Measurements from ENCODE around the gene CREB3.

Gene CREB3

GRCh38 chr9:35743452-35743851 is 11.0 kb downstream of the CREB3 start:
- Histone ChIP-seq H3K27ac (ENCODE audit: low read length, poor library complexity, severe bottlenecking) (no peak overlapping the region), H3K4me2 (ENCODE audit: low read length, poor library complexity, severe bottlenecking) (no peak overlapping the region), H2BK5ac (ENCODE audit: low read depth, low read length, poor library complexity, severe bottlenecking) (no peak overlapping the region), H3K9ac (ENCODE audit: low read length) (no peak overlapping the region), H3K79me1 (replicated peaks; ENCODE audit: low read length, poor library complexity, severe bottlenecking) (peaks cover 37% of the 10 kb centered on the region), H2AFZ (ENCODE audit: low read depth, low read length) (no peak overlapping the region), H3K27me3 (ENCODE audit: control insufficient read depth in 1 of 2, insufficient read depth in 1 of 2, low read length in 2 of 2) (no peaks in the 10 kb centered on the region), H3K23ac (ENCODE audit: low read length in 2 of 2) (no peak overlapping the region), H2AK5ac (ENCODE audit: low read length, severe bottlenecking) (no peak overlapping the region), H3K4me1 (ENCODE audit: control insufficient read depth, insufficient read depth, low read depth, low read length) (peaks cover 5% of the 10 kb centered on the region), H4K8ac (ENCODE audit: low read length) (no peak overlapping the region), H3K4me3 (ENCODE audit: insufficient read depth in 1 of 2, low read depth in 1 of 2, low read length in 2 of 2) (no peak overlapping the region), H3K18ac (ENCODE audit: low read depth in 1 of 2, low read length in 2 of 2) (no peak overlapping the region), H3K9me3 (ENCODE audit: control insufficient read depth, low read length) (no peaks in the 10 kb centered on the region), H3K36me3 (ENCODE audit: control insufficient read depth in 1 of 2, insufficient read depth in 2 of 2, low read depth in 1 of 2, low read length in 2 of 2) (peaks cover 48 to 64% of the 10 kb centered on the region in 2 experiments), H3K14ac (ENCODE audit: low read length in 2 of 2) (no peak overlapping the region), H2BK15ac (ENCODE audit: low read depth, poor library complexity, severe bottlenecking) (no peak overlapping the region), H2BK12ac (ENCODE audit: low read length in 2 of 2) (no peak overlapping the region), H3K4ac (ENCODE audit: low read depth in 1 of 2, low read length in 2 of 2) (no peak overlapping the region), H2BK120ac (ENCODE audit: low read depth, low read length) (no peak overlapping the region), H4K91ac (ENCODE audit: low read length) (no peak overlapping the region)
- 89% methylated on average over 2 of the region's 2 CpGs for WGBS
- DNase-seq = no peak

DNA sequence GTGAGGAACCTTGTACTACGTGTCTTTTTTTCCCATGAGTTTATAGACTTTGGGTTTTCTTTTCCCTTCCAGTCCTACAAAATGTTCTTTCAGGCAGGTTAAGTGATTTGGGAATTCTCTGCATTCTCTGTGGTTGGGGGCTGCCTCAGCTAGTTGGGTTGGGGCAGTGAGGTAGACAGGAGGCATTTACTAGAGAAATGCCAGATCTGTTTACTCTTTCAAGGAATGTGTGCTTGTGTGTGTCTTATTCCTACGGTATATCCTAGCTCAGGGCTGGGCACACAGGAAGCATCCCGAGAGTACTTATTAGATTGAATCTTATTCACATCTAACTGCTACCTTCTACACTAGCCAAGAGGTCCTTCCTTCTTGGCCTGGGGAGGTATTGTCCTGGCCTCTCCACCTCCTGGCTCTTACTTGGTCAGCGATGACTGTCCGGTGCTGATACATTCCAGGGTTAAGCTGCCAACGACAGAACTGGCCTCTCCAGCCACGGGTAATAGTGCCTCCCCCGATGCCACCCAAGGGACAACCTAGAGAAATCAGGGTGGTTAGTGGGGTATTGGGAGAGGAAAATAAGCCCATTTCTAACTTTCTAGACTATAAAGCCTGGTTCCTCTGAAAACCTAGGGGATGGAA is 11.5 kb downstream of the CREB3 start:
- H3K4me1 ChIP-seq (ENCODE audit: control insufficient read depth, insufficient read depth, low read depth, low read length) = peaks cover 5% of the 10 kb centered on the region
- no peak overlapping the region for H3K9ac ChIP-seq (ENCODE audit: low read length)
- no peak overlapping the region for H4K8ac ChIP-seq (ENCODE audit: low read length)
- no peak overlapping the region for H2BK120ac ChIP-seq (ENCODE audit: low read depth, low read length)
- no peaks in the 10 kb centered on the region for H3K27me3 ChIP-seq (ENCODE audit: control insufficient read depth in 1 of 2, insufficient read depth in 1 of 2, low read length in 2 of 2)
- no peak overlapping the region for H2BK15ac ChIP-seq (ENCODE audit: low read depth, poor library complexity, severe bottlenecking)
- 88% methylated on average over 7 of the region's 8 CpGs for WGBS
- H3K4me2 ChIP-seq (ENCODE audit: low read length, poor library complexity, severe bottlenecking) = no peak overlapping the region
- H3K9me3 ChIP-seq (ENCODE audit: control insufficient read depth, low read length) = no peaks in the 10 kb centered on the region
- H2BK5ac ChIP-seq (ENCODE audit: low read depth, low read length, poor library complexity, severe bottlenecking) = no peak overlapping the region
- H3K18ac ChIP-seq (ENCODE audit: low read depth in 1 of 2, low read length in 2 of 2) = no peak overlapping the region
- H3K4me3 ChIP-seq (ENCODE audit: insufficient read depth in 1 of 2, low read depth in 1 of 2, low read length in 2 of 2) = no peak overlapping the region
- H2AFZ ChIP-seq (ENCODE audit: low read depth, low read length) = no peak overlapping the region
- H3K27ac ChIP-seq (ENCODE audit: low read length, poor library complexity, severe bottlenecking) = no peak overlapping the region
- peaks cover 34% of the 10 kb centered on the region for H3K79me1 ChIP-seq (replicated peaks; ENCODE audit: low read length, poor library complexity, severe bottlenecking)
- H3K36me3 ChIP-seq (ENCODE audit: control insufficient read depth in 1 of 2, insufficient read depth in 2 of 2, low read depth in 1 of 2, low read length in 2 of 2) = peaks cover 42 to 59% of the 10 kb centered on the region in 2 experiments
- H3K4ac ChIP-seq (ENCODE audit: low read depth in 1 of 2, low read length in 2 of 2) = no peak overlapping the region
- no peak overlapping the region for H2BK12ac ChIP-seq (ENCODE audit: low read length in 2 of 2)
- H2AK5ac ChIP-seq (ENCODE audit: low read length, severe bottlenecking) = no peak overlapping the region
- no peak overlapping the region for H3K14ac ChIP-seq (ENCODE audit: low read length in 2 of 2)
- no peak overlapping the region for H3K23ac ChIP-seq (ENCODE audit: low read length in 2 of 2)
- H4K91ac ChIP-seq (ENCODE audit: low read length) = no peak overlapping the region
- DNase-seq = no peak

GRCh38 chr9:35745569-35745968 is 13.1 kb downstream of the CREB3 start:
- Histone ChIP-seq H3K79me1 (replicated peaks; ENCODE audit: low read length, poor library complexity, severe bottlenecking) (peaks cover 26% of the 10 kb centered on the region), H3K4me3 (ENCODE audit: insufficient read depth in 1 of 2, low read depth in 1 of 2, low read length in 2 of 2) (peak overlapping the region in 1 of 2 experiments; percentile 95), H2AK5ac (ENCODE audit: low read length, severe bottlenecking) (no peak overlapping the region), H2AFZ (ENCODE audit: low read depth, low read length) (no peak overlapping the region), H3K9me3 (ENCODE audit: control insufficient read depth, low read length) (no peaks in the 10 kb centered on the region), H4K8ac (ENCODE audit: low read length) (no peak overlapping the region), H3K4me1 (ENCODE audit: control insufficient read depth, insufficient read depth, low read depth, low read length) (peaks cover 15% of the 10 kb centered on the region), H3K4me2 (ENCODE audit: low read length, poor library complexity, severe bottlenecking) (no peak overlapping the region), H3K27ac (ENCODE audit: low read length, poor library complexity, severe bottlenecking) (no peak overlapping the region), H3K18ac (ENCODE audit: low read depth in 1 of 2, low read length in 2 of 2) (no peak overlapping the region), H3K27me3 (ENCODE audit: control insufficient read depth in 1 of 2, insufficient read depth in 1 of 2, low read length in 2 of 2) (no peaks in the 10 kb centered on the region), H3K14ac (ENCODE audit: low read length in 2 of 2) (no peak overlapping the region), H2BK120ac (ENCODE audit: low read depth, low read length) (no peak overlapping the region), H3K23ac (ENCODE audit: low read length in 2 of 2) (no peak overlapping the region), H3K36me3 (ENCODE audit: control insufficient read depth in 1 of 2, insufficient read depth in 2 of 2, low read depth in 1 of 2, low read length in 2 of 2) (peaks cover 27 to 46% of the 10 kb centered on the region in 2 experiments), H2BK15ac (ENCODE audit: low read depth, poor library complexity, severe bottlenecking) (no peak overlapping the region), H3K4ac (ENCODE audit: low read depth in 1 of 2, low read length in 2 of 2) (no peak overlapping the region), H2BK5ac (ENCODE audit: low read depth, low read length, poor library complexity, severe bottlenecking) (no peak overlapping the region), H2BK12ac (ENCODE audit: low read length in 2 of 2) (no peak overlapping the region), H4K91ac (ENCODE audit: low read length) (no peak overlapping the region), H3K9ac (ENCODE audit: low read length) (no peak overlapping the region)
- 86% methylated on average over 1 of the region's 1 CpG for whole genome bisulfite sequencing
- no peak for DNase-seq

DNA sequence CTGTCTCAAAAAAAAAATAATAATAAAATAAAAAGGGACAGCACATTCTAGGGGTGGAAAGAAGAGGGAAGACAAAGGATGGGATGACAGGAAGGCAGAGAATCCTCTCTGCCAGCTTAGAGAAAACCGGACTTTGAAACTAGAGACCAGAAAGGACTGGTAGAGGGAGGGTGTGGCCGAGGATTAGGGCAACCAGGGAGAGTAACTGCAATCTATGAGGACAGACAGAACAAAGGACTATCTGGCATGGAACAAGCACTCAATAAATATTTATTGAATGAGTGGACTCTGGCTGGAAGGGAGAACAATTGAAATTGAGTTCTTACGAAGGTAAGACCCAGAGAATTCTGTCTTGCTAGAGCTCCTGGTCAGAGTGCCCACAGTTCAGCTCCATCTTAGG is 14.1 kb downstream of the CREB3 start:
- no peak overlapping the region for H3K14ac ChIP-seq (ENCODE audit: low read length in 2 of 2)
- DNase-seq = no peak
- no peaks in the 10 kb centered on the region for H3K27me3 ChIP-seq (ENCODE audit: control insufficient read depth in 1 of 2, insufficient read depth in 1 of 2, low read length in 2 of 2)
- peaks cover 28 to 50% of the 10 kb centered on the region in 2 experiments for H3K36me3 ChIP-seq (ENCODE audit: control insufficient read depth in 1 of 2, insufficient read depth in 2 of 2, low read depth in 1 of 2, low read length in 2 of 2)
- H2BK12ac ChIP-seq (ENCODE audit: low read length in 2 of 2) = no peak overlapping the region
- no peak overlapping the region for H2AK5ac ChIP-seq (ENCODE audit: low read length, severe bottlenecking)
- no peak overlapping the region for H2BK5ac ChIP-seq (ENCODE audit: low read depth, low read length, poor library complexity, severe bottlenecking)
- H2BK120ac ChIP-seq (ENCODE audit: low read depth, low read length) = no peak overlapping the region
- no peak overlapping the region for H3K4ac ChIP-seq (ENCODE audit: low read depth in 1 of 2, low read length in 2 of 2)
- H3K9me3 ChIP-seq (ENCODE audit: control insufficient read depth, low read length) = no peaks in the 10 kb centered on the region
- 83% methylated on average over 3 of the region's 3 CpGs for WGBS
- peak overlapping the region in 1 of 2 experiments; percentile 95 for H3K4me3 ChIP-seq (ENCODE audit: insufficient read depth in 1 of 2, low read depth in 1 of 2, low read length in 2 of 2)
- peak overlapping the region; percentile 88 for H3K4me2 ChIP-seq (ENCODE audit: low read length, poor library complexity, severe bottlenecking)
- H3K18ac ChIP-seq (ENCODE audit: low read depth in 1 of 2, low read length in 2 of 2) = no peak overlapping the region
- no peak overlapping the region for H3K23ac ChIP-seq (ENCODE audit: low read length in 2 of 2)
- peak overlapping the region; percentile 93 for H3K9ac ChIP-seq (ENCODE audit: low read length)
- peaks cover 16% of the 10 kb centered on the region for H3K4me1 ChIP-seq (ENCODE audit: control insufficient read depth, insufficient read depth, low read depth, low read length)
- H3K79me1 ChIP-seq (replicated peaks; ENCODE audit: low read length, poor library complexity, severe bottlenecking) = peaks cover 28% of the 10 kb centered on the region
- no peak overlapping the region for H4K91ac ChIP-seq (ENCODE audit: low read length)
- no peak overlapping the region for H2AFZ ChIP-seq (ENCODE audit: low read depth, low read length)
- H3K27ac ChIP-seq (ENCODE audit: low read length, poor library complexity, severe bottlenecking) = no peak overlapping the region
- H2BK15ac ChIP-seq (ENCODE audit: low read depth, poor library complexity, severe bottlenecking) = no peak overlapping the region
- H4K8ac ChIP-seq (ENCODE audit: low read length) = no peak overlapping the region
